HG03175 (cell line): ENCODE results near the gene ARPC4.
"Not testable (repeated sequence)": the region's sequence is repeated elsewhere in the genome, so short reads cannot be mapped to it uniquely, and the experiment has no call there.

Experiments
- ATAC-seq: cut with Tn5 transposase; IDR thresholded peaks from one replicate; pipeline ENCODE4 v1.9.1; 2021; ENCODE audit warnings: mild to moderate bottlenecking, moderate library complexity; ENCODE audit not compliant: unreplicated experiment

The ARPC4 gene

DNA sequence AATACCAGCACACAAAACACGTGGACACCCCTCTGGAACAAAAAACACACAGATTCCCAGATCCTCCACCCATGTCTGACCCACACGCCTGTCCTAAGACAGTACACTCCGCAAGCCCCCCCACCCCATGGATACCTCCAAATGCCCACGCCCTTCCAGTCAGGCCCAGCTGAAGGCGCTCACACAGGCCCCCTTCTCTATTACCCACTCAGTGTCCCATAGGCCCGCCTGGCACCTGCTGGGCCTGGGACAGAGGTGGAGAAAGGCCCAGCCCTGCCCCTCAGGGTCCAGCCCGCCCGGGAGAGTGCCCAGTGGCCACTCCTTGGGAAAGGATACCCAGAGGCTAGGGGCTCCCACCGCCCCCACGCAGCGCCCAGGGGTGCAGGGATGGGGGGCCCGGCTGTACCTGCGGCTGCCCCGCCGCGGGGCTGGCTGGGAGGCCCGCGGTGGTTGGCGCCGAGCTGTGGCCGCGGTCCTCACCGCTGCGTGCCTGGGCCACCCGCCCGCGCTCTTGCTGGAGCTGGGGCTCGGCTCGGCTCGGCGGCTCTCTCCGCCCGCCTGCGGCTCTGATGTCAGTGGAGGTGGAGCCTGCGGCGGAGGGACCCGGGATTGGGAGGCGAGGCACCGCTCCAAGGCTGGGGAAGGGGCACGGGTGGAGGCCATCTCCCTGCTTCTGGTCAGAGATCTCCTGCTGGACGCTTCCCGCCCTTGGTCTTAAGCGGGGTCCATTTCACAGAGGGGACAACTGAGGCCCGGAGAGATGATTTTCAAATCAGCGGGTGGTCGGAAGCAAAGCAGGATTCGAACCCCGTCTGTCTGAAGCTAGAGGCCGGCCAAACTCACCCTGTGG, 23.2 kb upstream of the ARPC4 start, which contains the start of gene CAMK1:
Gene CAMK1, minus strand, starts transcription at position 522 of the 850 bp plus-strand sequence. CDS start 2,198 bp downstream, outside the sequence.
- peak; percentile 65 for ATAC-seq

DNA sequence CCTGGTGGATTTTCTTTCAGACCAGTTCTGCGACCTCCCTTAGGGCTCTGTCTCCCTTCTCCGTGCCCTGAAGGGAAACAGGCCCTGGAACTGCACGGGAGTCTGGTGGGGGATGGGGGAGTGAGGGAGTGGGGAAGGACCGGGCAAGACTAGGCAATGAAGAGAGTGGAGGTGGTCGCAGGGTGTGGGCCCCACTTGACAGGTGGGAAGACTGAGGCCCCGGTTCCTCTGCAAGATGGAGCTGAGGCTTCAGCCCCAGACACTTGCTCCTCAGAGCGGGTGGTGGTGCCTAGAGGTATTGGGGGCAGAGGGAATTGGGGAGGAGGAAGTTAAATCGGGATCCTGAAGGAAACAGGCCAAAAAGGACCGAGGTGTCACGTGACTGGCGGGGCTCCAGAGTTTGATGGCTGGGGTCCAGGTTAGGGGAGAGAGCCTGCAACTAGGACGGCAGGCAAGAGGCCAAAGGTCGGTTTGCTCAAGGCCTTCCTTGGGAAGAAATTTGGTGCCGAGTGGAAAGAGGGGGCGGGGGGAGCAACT, 22.5 kb upstream of the ARPC4 start:
- ATAC-seq = no peak

DNA sequence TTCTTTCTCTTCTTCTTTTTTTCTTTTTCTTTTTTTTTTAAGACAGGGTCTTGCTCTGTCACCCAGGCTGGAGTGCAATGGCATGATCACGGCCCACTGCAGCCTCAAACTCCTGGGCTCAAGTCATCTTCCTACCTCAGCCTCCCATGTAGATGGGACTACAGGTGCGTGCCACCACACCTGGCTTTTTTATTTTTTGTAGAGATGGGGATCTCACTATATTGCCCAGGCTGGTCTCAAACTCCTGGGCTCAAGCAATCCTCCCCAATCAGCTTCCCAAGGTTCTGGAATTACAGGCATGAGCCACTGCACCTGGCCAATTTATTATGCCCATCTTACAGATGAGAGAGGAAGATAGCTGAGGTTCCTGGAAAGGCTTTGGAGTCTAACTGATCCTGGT, 21.9 kb upstream of the ARPC4 start:
- not testable (repeated sequence) for ATAC-seq

DNA sequence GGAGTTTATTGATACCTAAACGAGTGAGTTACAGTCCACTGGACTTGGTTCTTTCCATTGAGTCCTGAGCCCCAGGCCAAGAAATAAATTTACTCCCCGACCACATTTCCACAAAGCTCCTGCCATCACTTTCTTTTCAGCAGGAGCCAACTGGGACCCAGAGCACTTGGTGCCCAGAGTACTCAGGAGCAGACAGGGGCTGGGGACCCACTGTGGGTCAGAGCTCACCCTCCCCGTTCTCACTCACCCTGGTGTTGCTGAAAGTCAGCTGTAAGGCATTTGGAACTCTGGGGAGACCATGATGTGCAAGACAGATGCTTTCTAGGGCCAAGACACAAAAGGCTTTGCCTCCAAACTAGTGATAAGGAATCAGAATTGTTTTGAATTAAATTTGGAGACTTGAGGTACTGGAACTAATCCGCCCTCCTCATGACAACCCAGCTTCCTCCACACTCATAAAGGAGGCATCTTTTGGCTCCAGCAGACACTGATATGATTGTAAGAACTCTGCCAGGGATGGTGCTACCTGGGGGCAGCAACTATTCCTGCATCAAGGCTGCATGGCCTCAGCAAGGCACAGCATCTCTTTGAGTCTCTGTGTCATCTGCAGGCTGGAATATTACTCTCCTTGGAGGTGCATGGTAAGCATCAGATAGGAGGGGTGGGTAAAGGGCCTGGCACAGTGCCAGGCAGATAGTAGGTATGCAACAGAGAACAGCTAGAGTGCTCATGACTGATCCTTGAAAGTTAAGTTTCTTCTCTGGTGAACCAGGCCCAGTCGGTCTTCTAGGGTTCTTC, 15.8 kb upstream of the ARPC4 start:
- no peak for ATAC-seq

DNA sequence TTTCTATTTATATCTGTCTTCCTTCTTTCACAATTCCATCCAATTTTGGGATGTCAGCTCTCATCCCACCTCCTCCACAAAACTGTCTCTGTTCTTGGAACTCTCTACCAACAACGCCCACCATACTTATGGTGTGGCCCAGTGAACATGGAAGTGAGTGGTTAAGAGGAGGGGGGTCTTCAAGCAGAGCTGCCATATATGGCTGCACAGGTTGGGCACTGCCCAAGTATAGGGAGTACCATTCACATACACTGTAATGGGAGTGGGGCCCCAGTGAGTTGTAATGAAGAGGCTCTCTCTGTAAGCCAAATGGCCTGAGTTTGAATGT, 15.2 kb upstream of the ARPC4 start:
- ATAC-seq = no peak

DNA sequence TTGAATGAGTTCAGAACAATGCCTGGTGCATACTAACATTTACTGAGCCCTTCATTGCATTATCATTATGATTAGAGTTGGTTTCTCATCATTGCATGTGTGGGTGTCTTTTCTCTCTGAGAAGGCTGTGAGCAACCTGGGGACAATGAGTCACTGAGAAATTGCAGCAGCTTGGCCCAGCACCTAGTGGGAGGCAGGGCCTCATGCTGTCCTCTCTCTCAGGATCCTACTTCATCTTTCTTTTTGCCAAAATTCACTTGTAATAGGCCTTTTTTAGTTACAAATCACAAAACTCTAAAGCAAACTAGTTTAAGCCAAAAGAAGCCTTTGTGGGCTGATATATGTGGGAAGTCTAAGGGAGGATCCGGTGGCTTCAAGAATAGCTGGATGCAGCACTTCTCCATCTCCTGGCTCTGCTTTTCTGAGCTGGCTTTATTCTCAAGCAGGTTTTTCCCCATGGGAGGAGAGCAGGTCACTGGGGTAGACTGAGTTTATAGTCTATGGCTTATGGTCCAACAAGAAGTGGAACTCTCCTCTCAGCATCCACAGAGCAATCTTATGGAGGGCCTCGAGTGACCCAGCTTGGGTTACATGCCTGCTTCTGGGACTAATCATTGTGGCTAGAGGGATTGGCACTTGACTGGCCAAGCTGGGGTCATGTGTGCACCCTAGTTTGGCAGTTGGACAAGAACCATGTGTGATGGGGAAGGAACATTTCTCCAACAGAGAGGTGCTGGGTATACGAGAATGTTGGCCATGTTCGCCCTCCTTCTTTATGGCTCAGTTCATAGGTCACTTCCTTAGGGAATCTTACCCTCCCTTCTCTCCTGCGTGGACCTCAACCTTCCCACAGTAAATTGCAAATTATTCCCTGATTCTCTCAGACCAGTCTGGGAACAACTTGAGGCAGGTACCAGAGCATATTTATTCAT, 14.5 kb upstream of the ARPC4 start:
- ATAC-seq = no peak

DNA sequence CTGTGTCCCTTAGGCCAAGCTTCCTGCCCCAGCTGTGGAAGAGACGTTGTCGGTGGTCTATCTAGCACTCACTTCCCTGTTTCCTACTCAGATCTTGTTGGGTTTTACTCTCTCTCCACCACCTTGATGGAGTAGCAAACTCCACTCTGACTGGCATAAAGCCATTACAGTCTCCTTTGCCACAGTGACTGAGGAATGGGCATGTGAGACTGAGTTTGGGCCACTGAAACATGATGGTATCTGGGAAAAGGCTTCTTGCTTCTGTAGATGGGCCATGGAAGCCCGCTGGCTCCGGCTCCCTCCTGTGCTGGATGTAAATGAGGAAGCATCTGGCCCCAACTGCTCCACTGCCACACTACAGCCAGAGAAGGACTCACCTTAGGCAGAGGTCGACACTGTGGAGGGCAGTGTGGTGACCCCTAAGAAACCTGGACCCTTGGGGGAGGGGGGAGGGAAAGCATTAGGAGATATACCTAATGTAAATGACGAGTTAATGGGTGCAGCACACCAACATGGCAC, 13.7 kb upstream of the ARPC4 start:
- ATAC-seq = no peak

DNA sequence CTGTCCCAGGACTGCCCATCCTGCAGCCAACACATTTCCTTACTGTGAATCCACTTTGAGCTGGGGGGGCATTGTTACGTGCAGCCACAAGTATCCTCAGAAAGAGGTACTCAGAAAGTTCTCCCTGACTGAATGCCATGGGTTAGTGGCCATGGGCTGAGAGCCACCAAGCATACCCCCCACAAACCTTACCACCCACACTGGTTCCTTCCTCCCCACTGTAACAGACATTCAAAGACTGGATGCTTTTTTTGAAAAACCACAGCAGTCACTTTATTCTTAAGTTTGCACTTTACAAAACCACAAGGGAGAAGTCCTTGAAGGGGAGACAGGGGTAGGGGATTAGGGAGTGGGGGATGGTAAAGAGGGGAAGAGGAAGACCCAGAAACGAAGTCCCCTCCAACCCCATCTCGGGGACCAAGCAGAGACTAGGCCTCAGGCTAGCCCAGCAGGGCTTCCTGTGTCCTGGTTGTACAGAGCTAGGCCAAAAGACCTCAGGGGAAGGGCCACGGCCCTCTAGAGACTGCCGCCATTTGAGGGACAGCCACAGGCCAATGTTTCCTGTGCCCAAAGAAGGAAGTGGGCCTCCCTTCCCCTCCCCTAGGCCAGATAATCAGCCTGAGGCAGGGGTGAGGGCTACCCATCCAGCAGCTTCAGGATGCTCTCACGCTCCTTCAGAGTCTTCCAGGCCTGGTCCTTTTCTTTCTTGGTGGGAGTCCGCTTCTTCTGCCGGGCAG, 13.0 kb upstream of the ARPC4 start:
- peak; percentile 77 for ATAC-seq

DNA sequence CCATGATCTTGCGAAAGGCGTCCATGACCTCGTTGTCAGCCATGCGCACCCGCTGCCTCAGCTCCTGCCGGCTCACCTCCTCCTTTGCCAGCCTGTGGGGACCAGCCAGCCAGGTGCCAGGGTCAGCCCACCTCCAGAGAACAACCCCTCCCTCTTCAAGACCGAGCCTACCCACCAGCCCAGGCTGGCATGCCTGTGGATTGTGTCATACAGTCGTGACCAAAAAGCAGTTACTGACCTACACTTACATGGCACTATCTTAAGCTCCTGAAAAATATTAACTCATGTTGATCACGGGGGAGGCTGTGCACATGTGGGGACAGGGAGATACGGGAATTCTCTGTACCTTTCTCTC, 12.4 kb upstream of the ARPC4 start:
- ATAC-seq = no peak

DNA sequence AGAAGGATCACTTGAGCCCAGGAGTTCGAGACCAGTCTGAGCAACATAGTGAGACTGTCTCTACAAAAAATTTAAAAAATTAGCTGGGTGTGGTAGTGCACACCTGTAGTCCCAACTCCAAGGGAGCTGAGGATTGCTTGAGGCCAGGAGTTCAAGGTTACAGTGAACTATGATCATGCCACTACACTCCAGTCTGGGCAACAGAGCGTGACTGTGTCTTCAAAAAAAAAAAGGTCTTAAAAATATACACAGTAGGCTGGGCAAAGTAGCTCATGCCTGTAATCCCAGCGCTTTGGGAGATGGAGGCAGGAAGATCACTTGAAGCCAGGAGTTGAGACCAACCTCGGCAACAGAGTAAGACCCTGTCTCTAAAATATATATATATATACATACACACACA, 12.0 kb upstream of the ARPC4 start:
- no peak for ATAC-seq

DNA sequence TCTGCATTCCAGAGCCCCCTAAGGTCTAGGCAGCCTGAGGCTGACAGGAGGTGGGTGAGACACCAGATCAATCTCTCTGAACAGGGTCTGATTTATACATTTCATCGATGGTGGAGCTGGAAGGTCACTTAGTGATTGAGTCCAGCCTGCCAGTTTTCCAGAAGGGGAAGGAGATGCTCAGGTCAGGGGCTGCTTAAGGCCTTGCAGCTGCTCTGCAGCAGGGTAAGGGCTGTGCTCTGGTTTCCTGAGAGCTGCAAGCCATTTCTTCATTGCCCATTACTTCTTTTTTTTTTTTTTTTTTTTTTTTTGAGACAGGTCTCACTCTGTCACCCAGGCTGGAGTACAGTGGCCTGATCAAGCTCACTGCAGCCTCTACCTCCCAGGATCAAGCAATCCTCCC, 11.3 kb upstream of the ARPC4 start:
- no peak for ATAC-seq

DNA sequence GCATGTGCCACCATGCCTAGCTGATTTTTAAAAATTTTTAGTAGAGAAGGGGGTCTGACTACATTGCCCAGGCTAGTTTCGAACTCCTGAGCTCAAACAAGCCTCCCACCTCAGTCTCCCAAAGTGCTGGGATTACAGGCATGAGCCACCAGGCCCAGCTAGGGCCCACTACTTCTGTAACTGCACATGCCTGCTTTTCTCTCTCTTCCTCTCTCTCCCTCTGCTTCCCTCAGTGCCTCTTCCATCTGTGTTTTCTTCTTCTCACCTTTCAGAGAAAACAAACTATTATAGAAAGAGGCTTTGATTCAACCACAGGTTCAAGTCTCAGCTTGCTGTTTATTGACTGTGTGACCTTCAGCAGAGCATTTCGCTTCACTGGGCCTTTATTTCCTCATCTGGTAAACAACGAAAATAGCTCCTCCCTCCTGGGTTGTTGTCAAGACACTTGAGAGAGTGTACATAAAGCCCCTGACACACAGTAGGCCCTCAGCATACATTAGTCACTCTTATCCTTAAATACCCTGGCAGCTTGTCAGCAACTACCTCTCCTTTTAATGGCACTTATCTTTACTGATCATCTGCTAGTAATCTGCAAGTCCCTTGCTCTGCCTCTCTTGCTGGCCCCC, 10.8 kb upstream of the ARPC4 start:
- ATAC-seq = no peak

DNA sequence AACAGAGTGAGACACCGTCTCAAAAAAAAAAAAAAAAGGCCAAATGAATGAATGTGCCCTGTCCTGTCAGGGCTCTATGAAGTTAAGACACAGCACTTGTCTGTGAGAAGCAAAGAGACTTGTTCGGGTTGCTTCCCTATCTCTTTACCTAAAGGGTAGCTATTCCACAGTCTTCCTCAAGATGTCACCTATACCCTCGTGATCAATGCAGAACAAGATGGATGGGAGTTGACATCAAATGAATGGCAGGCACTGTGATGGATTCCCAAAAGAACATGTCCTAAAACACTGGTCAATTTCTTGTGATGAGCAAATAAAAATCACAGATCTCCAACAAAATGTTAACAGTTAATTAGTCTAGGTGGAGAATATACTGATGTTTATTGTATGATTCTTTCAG, 10.1 kb upstream of the ARPC4 start:
- ATAC-seq = no peak

DNA sequence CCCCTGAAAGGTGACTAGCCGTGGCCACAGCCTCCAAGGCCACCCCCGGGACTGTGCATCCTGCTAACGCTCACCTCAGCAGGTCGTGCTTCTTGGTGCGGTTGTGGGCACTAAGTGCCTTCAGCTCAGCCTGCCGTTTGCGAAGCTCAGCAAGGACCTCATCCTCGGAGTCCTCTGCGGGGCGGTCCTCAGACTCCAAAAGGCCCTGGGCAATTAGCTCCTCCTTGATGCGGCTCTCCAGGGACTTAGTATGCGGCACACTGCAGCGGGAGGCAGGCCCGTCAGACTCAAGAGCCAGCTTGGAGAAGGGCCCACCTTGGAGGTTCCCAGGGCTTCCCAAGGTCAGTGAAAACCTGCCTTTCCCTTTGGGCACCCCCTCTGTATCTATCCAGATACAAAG, 8.9 kb upstream of the ARPC4 start:
- ATAC-seq = no peak

DNA sequence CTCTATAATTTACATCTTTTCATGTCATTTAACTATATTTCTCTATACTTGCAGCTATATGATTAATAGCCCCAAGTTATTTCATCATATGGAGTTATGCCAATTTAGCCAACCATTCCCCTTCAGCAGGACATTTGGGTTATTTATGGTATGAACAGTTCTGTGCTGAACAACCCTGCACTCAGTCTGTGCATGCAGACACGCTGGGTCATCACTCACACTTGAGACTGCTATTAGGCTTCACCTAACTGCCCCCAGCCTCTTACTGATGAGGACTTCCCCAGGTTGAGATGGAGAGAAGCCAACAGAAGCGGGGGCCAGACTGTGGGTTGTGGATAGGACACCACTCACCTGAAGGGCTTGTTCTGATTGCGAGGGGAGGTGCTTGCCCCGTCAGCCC, 7.9 kb upstream of the ARPC4 start:
- no peak for ATAC-seq

DNA sequence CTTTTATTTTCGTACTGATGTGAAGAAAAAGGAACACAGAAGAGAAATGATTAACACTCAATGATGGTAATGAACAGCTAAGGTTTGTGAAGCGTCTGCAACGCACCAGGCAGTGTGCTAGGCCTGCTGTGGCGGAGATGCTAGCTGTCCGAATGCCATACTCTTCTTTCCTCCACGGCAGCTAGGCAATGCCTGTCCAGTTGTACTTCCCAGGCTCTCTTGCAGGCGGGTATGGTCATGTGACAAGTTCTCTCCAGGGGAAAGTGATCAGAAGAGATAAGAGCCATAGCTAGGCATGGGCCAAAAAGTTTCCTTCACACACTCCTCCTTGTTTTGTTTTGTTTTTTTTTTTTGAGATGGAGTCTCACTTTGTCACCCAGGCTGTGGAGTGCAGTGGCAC, 7.3 kb upstream of the ARPC4 start:
- ATAC-seq = no peak

DNA sequence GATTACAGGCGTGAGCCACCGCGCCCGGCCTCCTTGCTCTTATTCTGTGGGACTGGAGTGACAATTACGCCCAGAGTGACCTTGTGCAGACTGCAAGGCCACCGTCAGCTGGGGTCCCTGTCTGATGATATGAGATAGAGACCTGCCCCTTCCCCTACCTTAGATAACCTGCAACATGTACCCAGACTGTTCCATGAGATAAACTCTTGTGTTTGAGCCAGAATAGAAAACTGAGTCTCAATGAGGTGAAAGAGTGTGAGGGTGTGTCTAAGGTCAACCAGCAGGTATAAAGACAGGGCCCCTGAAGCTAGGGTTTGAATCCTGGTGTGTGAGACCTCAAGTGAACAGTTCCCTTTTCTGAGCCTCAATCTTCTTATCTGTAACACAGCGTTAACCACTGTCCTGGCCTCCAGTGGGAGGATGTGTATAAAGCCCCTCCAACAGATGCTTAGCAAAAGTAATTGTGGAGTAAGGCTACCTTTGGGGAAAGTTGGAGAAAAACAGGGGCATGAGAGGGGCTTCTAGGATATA, 6.6 kb upstream of the ARPC4 start:
- ATAC-seq = no peak

DNA sequence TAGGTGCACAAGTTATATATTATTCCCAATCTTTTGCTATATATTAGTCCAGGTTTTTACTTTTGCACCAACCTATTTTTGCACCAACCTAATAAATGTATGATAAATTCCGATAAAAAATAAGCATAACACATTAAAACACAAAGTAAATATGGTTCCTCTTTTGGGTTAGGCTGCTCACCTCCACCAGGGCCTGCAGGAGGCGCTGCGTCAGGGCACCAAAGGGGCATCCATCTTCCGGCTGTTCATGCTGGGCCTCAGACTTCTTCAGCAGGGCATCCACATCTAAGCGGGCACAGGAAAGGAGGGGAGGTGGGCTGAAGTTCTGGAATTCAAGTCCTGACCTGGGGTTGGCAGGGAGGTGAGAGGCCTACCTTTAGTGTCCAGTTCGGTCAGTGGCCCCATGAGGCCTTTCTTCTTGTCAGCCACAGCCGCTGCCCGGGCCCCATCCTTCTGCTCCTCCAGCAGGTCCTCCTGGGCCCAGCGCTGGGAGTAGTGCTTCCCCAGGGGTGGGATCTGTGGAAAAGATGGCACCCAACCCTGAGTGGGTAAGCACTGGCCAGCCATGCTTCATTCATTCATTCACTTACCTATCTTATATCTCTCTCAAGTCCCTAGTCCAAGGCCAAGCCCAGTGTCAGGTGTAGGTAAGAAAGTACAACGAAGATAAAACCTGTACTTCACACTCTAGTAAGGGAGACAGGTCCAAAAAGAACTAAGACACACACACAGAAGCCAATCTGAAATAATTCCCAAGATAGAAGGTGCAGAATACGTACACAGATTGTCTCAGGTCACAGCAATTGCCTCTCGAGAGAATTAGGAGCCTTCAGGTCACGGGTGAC, 5.8 kb upstream of the ARPC4 start:
- no peak for ATAC-seq
